Stimulated activated naive CD4-positive, alpha-beta T cell treated with Interleukin-2 at 50 U/mL for 16 hours (primary cell): ENCODE results near the gene KRT86.
"Not testable (repeated sequence)": the region's sequence is repeated elsewhere in the genome, so short reads cannot be mapped to it uniquely, and the experiment has no call there.

Experiments used
- DNase-seq: peaks from one replicate; lab custom pipeline; 2025; lab: John Stamatoyannopoulos, UW

The KRT86 gene

DNA sequence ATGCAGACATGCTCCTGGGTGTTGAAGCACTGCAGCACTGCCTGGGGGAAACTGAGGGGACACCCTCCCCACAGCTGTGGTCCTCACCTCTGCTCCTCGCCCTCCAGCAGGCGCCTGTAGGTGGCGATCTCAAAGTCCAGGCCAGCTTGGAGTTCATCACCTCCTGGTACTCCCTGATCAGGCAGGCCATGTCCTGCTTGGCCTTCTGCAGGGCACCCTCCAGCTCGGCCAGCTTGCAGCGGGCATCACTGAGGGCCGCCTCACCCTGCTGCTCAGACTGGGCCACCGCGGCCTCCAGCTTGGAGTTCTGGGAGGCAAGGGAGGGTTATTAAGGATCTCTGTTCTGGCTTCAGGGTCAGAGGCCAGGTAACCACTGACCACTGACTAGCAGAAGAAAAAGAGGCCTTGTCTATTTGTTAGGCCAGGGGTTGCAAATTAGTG, 22.2 kb upstream of the KRT86 start:
- DNase-seq: not testable (repeated sequence)

DNA sequence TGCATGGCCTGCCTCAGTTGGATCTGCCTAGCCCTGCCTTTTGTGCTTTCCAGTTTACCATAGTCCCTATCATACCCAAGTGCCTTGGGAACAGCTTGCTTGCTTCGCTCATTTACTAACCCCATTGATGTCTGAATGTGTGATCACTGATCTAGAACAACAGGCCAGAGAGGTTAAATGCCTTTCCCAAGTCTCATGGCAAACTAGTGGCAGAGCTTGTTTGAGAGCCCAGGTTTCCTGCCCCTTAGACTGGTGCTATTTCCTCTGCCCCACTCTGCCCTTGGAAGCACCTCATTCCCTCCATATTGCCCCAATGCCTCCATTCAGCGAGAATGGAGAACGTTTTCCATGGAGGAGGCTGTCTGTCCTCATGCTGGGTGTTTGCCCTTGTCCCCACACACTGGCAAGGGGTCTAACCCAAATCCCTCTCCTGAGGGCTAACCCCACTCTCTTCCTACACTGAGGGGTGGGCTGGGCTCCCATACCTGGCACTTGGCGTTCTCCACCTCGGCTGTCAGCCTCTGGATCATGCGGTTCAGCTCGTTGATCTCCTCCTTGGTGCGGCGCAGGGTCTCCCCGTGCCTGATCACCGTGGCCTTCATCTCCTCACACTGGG, 21.6 kb upstream of the KRT86 start:
- DNase-seq: no peak

DNA sequence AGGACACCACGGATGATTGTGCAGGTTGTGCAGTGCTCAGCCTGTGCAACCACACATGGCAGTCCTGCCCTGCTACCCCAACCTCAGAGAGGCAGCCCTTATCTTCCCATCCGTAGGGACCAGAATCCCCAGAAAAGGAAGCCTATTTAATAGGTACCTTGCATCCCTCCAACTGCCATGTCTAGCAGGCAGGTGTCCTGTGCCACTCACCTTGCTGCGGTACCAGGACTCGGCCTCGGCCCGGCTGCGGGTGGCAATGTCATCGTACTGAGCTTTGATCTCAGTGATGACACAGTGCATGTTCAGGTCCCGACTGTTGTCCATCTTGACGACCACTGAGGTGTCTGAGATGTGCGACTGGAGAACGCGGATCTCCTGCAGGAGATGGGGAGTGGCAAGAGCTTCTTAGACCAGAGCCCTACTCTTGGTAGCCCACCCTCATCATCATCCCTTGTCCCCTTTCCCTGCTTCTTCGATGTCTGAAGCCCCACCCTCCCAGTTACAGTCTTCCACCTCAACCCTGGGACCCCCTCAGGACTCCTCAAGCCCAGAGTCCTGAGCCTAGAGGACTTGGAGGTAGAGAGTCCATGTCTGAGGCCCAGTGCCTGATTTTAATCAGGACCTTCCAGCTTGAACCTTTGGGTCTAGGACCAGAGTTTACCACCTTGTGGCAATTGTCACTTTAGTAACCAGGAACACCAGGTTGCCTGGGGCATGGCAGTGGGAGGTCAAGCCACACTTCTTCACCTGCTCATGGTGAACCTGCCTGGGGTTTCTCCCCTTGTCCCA, 20.9 kb upstream of the KRT86 start:
- no peak for DNase-seq

DNA sequence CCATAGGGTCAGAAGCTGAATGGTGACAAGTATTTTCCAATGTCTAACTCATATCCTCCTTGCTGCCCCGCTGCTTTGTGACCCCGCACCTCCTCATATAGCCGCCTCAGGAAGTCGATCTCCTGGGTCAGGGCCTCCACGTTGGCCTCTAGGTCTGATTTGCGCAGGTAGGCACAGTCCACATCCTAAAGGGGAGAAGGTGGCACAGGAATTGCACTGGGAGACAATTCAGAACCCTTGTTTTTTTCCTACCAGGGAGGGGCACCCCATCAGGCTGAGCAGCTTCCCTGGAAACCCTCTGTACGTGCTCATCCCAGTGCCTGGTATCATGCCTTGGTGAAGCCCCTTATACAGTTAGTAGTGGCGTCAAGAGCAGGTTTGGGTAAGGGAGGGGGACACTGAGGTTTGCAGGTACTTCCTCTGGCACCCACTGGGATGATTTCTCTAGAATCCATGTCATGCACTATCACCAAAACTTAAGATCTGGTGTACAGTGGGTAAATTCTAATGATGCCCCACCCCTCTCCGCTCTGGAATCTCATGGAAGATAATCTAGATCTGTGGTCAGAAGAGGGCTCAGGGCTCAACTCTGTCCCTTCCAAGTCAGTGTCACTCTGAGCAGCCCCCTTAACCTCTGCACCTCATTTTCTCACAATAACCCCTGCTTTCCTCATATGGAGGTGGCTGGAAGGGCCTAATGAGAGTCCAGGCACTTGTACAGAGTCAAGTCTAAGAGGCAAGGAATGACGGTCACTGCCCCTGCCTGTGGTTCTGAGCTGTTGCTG, 20.1 kb upstream of the KRT86 start:
- no peak for DNase-seq

DNA sequence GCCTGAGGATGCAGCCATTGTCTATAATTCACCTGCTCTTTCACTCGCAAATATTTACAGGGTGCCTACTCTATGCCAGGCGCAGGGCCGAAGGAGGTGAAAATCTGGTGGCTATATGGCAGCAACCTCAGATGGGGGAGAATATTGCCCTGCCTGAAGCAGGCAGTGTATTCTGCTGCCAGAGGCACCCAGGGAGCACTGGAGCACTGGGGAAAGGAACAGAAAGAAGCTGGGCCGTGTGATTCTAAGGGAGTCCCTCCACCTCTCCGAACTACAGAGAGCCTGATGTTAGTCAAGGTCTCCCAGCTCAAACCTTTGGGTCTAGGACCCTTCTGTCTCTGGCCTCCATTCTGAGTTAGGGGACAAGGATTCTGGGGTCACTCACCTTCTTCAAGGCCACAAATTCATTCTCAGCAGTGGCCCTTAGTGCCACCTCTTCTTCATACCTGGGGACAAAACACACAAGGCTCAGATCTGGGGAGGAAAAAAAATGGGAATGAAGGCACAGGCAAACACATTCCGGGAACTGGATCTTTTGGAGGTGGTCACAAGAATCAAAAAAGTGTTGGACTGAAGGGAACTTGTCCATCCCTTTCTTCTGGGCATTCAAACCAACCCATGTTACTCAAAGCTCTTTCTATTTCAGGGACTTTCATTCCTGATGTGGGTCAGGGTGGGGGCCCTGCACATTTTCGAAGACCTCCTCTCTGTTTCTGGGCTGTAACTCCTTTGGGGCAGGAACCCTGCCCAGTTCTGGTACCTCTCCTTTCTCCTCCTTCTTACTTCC, 19.3 kb upstream of the KRT86 start:
- DNase-seq: no peak

DNA sequence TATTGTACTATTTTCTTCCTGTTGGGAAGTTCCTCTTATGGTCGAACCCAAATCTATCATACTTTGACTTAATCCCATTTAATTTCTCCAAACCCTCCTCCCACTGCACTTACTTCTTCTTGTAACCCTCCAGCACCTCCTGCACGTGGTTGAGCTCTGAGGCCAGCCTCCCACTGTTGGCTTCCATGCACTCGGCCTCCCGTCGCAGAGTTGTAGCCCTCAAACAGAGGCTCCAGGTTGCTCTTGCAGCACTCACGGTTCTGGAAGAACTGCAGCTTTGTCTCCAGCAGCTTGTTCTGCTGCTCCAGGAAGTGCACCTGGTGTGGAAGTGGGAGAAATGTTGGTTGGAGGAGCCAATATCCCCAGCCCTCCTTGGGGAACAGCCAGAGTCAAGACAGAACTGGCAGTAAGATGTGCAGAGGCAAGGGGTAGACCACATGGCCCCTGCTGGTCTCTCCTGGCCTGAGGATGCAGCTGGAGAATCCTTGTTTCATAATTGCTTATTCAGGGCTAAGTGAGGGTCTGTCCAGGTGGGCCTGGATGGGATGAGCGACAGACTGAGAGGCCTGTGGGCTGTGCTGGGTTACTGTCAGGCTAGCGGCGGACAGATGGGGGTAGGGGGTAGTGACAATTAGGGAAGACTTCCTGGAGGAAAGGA, 18.4 kb upstream of the KRT86 start:
- DNase-seq: no peak

DNA sequence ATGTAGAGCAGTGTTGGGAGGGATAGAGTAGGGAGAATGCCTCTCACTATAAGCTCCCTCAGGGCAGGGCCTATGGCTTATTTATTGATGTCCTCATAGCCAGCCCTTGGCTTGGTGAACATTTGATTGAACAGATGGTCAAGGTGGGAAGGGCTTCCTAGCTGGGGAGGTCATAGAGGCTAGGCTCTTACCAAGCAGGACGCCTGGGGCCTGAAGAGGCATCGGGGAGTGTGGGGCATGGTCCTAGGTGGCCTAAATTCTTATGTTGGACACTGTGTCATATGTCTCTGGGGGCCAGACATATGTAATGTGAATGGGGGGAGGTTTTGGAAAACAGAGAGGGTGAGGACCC, 17.9 kb upstream of the KRT86 start:
- no peak for DNase-seq

DNA sequence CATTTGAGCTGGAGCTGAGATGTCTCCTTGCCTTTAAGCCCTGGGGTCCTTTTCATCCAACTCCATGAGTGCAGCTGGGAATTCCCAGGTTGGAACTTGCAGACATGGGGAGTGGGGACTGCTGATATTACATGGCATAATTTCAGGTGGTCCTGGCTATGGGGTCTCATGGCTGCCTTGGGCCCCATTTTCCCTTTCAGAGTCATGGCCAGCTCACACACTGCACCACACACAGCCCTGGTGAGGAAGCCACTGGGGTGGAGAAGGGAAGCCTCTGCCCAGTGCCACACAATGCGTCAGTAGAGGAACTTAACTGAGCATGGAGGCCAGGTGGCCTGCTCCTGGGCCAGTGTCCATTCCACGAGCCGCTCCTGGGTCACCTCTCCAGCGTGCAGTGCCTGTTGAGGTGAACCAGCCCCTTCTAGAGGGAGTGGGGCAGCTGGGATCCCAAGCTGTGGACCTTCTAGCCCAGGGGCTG, 17.3 kb upstream of the KRT86 start:
- DNase-seq: no peak

DNA sequence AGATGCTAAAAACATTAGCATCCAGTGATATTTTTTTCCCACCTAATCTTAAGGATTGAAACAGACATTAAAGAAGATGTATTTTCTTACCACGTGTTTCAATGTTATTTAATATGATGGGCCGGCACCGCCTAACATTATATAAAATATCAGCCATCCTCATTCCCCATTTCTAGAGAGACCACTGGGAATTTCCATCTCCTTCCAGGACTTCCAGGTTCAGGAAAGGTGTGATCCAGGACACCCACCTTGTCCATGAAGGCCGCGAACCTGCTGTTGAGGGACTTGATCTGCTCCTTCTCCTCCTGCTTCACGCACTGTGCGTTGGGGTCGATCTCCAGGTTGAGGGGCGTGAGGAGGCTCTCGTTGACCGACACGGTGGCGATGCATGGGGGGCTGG, 16.5 kb upstream of the KRT86 start:
- not testable (repeated sequence) for DNase-seq

DNA sequence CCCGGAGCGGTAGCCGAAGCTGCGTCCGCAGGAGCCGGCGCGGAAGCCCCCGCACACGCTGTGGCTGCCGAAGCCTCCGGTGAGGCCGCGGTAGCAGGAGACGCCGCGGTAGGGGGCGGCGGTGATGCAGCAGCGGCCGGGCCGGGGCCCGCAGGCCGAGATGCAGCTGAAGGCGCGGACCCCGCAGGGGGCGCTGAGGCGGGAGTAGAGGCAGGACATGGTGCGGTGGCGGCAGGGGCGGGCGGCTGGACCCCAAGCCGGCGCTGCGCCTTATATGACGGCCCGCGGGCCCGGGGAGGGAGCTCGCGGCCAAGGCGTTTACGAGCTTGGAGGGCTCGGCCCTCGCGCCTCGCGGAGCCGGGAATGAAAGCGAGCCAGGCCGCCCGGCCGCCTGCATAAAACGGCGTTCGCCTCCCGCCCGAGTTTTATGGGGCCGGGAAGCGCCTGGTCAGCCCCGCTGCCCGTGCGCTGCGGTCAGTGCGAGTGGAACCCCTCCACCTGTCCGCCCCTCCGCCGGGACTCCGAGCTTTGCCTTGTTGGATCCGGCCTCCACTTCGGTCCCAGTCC, 16.0 kb upstream of the KRT86 start:
- DNase-seq: no peak

DNA sequence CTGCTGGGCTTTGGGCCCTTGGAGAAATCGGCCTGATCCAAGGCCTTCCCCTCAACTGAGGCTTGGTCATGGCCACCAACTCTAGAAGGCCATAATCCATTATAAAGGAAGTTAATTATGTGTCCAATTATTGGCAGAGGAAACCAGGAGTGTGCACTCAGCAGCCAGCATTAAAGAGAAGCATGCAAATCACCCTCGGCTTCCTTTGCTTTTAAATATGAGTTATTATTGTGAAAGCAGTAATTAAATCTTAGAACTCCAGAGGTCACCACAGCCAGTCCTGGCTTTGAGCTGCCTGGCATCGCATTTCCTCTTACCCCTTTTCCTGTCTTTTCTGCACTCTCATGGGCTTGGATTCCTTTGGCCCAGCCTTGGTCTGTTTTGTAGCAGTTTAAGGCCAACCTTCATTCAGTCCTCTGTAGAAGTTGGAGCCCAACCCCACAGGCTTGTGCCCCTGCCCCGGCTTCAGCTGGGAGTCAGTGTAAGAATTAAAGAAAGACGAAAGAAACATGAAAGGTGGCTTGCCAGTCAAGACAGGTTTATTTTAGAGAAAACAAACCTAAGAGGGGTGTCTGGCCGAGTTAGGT, 14.7 kb upstream of the KRT86 start:
- DNase-seq: no peak

DNA sequence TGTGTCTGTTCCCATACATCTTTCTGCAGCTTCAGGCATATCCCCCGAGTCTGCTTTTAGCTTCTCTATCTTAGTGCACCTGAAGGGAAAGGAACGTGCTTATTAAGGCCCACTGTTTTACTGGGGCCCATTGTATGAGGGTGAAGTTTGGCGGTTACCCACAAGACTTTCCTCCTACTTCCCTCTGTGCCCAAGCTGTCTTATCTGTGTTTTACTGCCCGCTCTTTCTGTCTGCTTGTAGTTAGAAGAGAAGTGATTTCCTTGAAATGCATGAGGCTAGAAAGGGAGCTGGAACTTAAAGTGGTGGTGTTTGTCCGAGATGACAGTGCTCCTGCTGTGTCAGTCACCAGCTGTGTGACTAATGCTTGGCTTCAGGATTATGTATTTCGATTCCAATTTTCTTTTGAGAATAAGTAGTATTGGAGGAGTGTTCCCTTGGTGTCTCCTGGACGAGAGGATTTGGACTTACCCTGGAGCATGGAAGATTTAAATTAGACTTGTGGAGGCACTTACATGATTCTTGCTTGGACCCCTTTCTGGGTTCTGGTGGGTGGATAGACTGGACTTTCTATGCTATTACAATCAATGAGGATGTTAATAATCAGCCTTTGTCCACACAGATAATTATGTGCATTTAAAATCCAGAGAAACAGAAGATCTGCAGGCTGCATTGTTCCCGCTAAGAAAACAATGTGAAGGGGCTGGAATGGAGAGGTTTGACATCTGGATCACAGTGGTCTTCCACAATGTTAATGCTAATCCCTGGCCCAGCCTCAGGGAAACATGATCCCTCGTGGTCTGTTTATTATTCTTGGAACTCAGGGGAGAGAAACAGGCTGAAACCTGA, 13.9 kb upstream of the KRT86 start:
- no peak for DNase-seq

DNA sequence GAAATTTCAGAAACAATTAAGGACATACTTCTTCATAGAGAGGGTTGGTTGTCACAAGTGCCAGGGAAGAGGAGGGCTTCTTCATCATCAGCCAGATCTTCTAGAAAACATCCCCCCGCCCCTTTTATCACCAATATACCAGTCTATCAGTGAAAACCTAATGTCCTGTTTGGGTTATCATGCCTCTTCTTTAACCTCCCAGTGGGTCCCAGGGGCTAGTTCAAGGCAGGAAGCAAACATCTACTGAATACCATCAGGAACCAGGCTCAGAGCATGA, 13.3 kb upstream of the KRT86 start:
- no peak for DNase-seq

DNA sequence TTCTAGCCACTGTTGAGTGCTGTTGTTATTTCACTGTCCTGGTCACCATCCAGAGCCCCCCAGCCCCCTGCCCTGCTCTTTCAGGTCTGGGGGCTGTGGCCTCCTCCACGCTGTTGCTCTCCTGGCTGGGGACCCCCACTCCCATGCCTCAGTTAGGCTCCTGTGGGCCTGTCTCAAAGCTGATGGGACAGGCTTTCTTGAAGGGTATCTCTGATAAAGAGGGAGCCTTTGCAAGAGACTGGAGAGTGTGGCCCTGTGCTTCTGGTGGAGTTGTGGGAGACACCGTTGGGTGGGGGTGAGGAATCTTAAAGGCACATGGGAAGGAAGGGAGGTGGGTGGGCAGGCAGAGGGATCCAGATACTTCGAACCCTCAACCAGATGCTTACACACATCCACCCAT, 12.2 kb upstream of the KRT86 start:
- DNase-seq: no peak

DNA sequence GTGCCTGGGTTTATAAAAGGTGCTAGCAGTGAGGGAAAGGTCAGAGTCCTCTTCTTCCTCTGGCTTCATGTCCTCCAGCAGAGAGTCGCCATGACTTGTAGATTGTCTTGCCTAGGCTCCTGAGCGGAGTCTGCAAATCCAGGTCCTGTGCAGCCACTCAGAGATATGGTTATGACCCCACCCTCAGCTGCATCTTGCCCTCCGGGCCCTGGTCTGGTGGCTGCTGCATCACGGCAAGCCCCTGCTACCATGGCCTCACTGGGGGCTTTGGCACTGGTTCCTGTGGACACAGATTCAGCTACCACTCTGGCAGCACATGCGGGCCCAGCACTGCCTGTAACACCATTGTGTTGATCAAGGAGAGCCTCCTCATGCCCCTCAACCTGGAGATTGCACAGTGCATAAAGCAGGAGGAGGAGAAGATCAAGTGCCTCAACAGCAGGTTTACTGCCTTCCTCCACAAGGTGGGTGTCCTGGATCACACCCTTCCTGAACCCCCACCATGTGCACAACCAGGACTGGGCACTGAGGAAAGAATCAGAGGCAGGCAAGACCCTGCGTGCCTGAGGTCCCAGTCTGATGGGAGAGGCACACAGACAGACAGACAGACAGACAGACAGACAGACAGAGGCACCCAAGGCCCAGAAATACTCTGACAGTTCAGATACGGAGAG, 10.5 kb upstream of the KRT86 start:
- no peak for DNase-seq

DNA sequence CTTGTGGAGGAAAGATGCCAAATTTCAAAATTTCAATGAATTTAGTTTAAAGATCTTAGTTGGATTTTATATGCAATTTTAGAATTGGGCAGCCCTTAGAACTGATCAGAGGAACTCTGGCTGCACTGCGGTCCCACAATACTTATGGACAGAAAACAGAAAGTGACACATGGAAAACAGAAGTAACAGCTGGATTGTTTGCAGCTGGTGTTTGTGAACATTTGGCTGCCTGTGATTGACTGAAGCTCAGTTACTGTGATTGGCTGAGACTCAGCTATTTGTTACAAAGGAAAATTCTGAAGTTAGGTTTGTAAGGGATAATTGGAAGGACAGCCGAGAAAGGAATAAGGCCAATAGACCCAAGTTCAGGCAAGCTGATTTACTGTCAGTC, 10.0 kb upstream of the KRT86 start:
- DNase-seq: no peak

DNA sequence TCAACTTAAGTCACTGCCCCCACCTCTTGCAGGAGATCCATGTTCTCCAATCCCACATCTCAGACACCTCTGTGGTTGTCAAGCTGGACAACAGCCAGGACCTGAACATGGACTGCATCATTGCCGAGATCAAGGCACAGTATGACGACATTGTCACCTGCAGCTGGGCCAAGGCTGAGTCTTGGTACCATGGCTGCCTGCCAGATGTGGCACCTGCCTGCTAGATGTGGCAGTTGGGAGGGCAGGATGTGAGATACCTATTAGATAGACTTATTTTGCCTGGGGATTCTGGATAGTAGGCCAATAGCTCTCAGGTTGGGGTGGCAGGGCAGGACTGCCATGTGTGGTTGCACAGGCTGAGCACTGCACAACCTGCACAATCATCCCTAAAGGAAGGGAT, 7.9 kb upstream of the KRT86 start:
- no peak for DNase-seq

DNA sequence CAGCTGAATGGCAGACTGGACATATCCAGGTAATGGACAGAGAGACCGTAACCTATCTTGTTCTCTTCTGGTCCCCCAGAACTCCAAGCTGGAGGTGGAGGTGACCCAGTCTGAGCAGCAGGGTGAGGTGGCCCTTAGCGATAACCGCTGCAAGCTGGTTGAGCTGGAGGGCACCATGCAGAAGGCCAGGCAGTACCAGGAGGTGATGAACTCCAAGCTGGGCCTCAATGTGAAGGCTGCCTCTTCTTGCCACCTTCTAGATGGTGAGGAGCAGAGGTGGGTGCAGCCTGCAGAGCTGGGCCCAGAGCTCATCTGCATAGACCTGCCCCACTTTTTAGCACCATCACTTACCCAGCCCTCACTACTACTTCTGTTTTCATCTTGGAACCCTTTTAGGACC, 7.2 kb upstream of the KRT86 start:
- DNase-seq: no peak

DNA sequence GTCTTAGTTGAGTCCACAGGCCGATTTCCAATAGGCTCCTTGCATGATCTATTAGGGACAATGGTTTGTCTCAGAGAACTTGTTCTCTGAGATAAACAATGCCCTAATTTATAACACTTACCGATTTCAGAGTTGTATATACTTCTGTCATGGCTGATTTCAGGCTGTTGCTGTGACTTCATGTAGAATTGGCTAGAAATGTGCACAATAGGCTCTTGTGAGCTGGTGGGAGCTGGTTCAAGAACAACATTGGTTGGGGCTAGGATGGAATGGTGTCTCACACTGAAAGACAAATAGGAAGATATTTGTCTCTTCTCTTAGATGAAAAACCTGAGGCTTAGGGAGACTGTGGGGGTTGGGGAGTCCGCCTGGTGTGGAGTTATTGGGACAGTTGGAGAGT, 6.7 kb upstream of the KRT86 start:
- DNase-seq: no peak

DNA sequence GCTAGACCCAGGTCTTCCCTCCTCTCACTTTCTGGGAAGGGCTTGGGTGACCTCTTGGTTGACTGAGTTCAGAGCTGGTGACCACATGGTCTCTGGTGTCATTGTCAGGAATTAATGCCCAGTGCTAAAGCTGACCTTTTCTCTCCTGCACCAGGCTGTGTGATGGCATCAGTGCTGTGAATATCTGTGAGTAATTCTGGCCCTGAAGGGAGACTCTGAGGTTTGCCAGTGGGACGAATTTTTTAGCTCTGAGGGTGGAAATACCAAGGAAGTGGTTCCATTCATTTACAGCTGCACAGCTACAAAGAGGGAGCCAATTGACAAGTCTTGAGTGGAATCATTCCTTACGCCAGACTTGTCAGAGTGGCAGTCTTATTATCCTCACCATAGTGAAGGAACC, 6.2 kb upstream of the KRT86 start:
- no peak for DNase-seq
